DOHH2 (cell line): ENCODE results near the gene MDFIC2.

Experiments
- EZH2phosphoT487 ChIP-seq: fragments of 200-600 bp; sonication (generic); IDR thresholded peaks from 2 replicates; pipeline ENCODE4 v1.6.1; 2017; ENCODE audit warnings: borderline replicate concordance, mild to moderate bottlenecking, antibody characterized with exemption, low read length, moderate library complexity, mixed read lengths
- TF ChIP-seq, protein P1 (sequence below): fragments of 200-600 bp; sonication (generic); IDR thresholded peaks from one replicate; pipeline ENCODE4 v1.5.1; 2014; ENCODE audit warnings: antibody characterized with exemption, mild to moderate bottlenecking, low read depth, low read length; ENCODE audit not compliant: poor library complexity, severe bottlenecking

- TF ChIP-seq, protein P1, sequence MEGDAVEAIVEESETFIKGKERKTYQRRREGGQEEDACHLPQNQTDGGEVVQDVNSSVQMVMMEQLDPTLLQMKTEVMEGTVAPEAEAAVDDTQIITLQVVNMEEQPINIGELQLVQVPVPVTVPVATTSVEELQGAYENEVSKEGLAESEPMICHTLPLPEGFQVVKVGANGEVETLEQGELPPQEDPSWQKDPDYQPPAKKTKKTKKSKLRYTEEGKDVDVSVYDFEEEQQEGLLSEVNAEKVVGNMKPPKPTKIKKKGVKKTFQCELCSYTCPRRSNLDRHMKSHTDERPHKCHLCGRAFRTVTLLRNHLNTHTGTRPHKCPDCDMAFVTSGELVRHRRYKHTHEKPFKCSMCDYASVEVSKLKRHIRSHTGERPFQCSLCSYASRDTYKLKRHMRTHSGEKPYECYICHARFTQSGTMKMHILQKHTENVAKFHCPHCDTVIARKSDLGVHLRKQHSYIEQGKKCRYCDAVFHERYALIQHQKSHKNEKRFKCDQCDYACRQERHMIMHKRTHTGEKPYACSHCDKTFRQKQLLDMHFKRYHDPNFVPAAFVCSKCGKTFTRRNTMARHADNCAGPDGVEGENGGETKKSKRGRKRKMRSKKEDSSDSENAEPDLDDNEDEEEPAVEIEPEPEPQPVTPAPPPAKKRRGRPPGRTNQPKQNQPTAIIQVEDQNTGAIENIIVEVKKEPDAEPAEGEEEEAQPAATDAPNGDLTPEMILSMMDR: no peak
- no peak for TF ChIP-seq EZH2phosphoT487
Observed at GRCh38 chr3:70291097-70291482, 21.3 kb downstream of the MDFIC2 start.
